ENCODE results near the gene CACNA2D3. TPM values are rescaled to one million over a fixed set of nuclear protein-coding genes. Genes with fewer than 3 reads are reported as not detected.
A peak's percentile ranks its signal among the peaks of the same experiment; 100 is the strongest.

The CACNA2D3 gene
- total and polyA plus RNA-seq, 4 donors: 14.1 to 34.5 (median 33.4) TPM

DNA sequence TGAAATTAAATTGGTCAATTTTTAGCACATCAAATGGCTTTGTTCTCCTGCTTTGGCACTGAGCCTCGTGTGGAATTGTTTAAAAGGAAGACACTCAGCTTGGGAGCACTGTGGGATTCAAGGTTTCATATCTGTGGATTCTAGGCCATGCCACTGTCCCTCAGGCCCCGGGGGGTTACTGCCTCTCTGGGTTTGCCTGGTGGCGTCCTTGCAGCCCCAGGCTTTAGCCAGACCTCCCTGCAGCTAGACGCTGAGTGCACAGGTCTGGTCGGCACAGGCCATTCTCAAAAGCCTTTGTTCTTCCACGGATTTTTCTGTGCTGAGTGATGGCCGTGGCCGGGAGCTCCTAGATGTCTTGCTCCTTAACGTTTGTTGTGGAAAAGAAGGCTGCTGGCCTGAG, 76.2 kb downstream of the CACNA2D3 start:
- 40% methylated on average over 5 of the region's 9 CpGs for WGBS (ENCODE audit: insufficient coverage)
- Histone ChIP-seq H3K4me1 (ENCODE audit: control insufficient read depth, insufficient read depth, low read length) (peaks cover 4% of the 10 kb centered on the region), H3K4me3 (ENCODE audit: low read depth, low read length) (no peak overlapping the region), H3K27ac (ENCODE audit: low read depth, low read length) (no peak overlapping the region), H3K36me3 (ENCODE audit: control insufficient read depth, insufficient read depth, low read length) (no peaks in the 10 kb centered on the region), H3K9me3 (ENCODE audit: control insufficient read depth, insufficient read depth, low read length) (no peaks in the 10 kb centered on the region), H3K27me3 (ENCODE audit: control insufficient read depth, insufficient read depth, low read length) (no peaks in the 10 kb centered on the region)
- DNase-seq (ENCODE audit: low read depth in 4 of 6, low spot score in 6 of 6): peak in 1 of 6 donors; percentile 26

- no peaks in the 10 kb centered on the region for H3K27me3 ChIP-seq (ENCODE audit: control insufficient read depth, insufficient read depth, low read length)
- H3K36me3 ChIP-seq (ENCODE audit: control insufficient read depth, insufficient read depth, low read length): no peaks in the 10 kb centered on the region
- no peaks in the 10 kb centered on the region for H3K9me3 ChIP-seq (ENCODE audit: control insufficient read depth, insufficient read depth, low read length)
- H3K4me3 ChIP-seq (ENCODE audit: low read depth, low read length): no peak overlapping the region
- no peak overlapping the region for H3K27ac ChIP-seq (ENCODE audit: low read depth, low read length)
- no peak for DNase-seq (ENCODE audit: low read depth in 4 of 6, low spot score in 6 of 6)
- WGBS (ENCODE audit: insufficient coverage): 71% methylated on average over 3 of the region's 5 CpGs
- peaks cover 4% of the 10 kb centered on the region for H3K4me1 ChIP-seq (ENCODE audit: control insufficient read depth, insufficient read depth, low read length)
These were observed 79.7 kb downstream of the CACNA2D3 start for GRCh38 chr3:54202054-54202453.

GRCh38 chr3:54202651-54203248, 80.4 kb downstream of the CACNA2D3 start:
- Histone ChIP-seq H3K4me3 (ENCODE audit: low read depth, low read length) (no peak overlapping the region), H3K27me3 (ENCODE audit: control insufficient read depth, insufficient read depth, low read length) (no peaks in the 10 kb centered on the region), H3K9me3 (ENCODE audit: control insufficient read depth, insufficient read depth, low read length) (no peaks in the 10 kb centered on the region), H3K36me3 (ENCODE audit: control insufficient read depth, insufficient read depth, low read length) (no peaks in the 10 kb centered on the region), H3K27ac (ENCODE audit: low read depth, low read length) (no peak overlapping the region), H3K4me1 (ENCODE audit: control insufficient read depth, insufficient read depth, low read length) (peaks cover 4% of the 10 kb centered on the region)
- 57% methylated on average over 5 of the region's 5 CpGs for WGBS (ENCODE audit: insufficient coverage)
- no peak for DNase-seq (ENCODE audit: low read depth in 4 of 6, low spot score in 6 of 6)

GRCh38 chr3:54206874-54207273, 84.5 kb downstream of the CACNA2D3 start:
- WGBS (ENCODE audit: insufficient coverage): no CpG with 5 or more reads among the region's 1 CpG
- H3K27ac ChIP-seq (ENCODE audit: low read depth, low read length): no peak overlapping the region
- H3K27me3 ChIP-seq (ENCODE audit: control insufficient read depth, insufficient read depth, low read length): no peaks in the 10 kb centered on the region
- H3K4me3 ChIP-seq (ENCODE audit: low read depth, low read length): no peak overlapping the region
- H3K4me1 ChIP-seq (ENCODE audit: control insufficient read depth, insufficient read depth, low read length): no peaks in the 10 kb centered on the region
- no peaks in the 10 kb centered on the region for H3K36me3 ChIP-seq (ENCODE audit: control insufficient read depth, insufficient read depth, low read length)
- DNase-seq (ENCODE audit: low read depth in 4 of 6, low spot score in 6 of 6): peak in 1 of 6 donors; percentile 22
- no peaks in the 10 kb centered on the region for H3K9me3 ChIP-seq (ENCODE audit: control insufficient read depth, insufficient read depth, low read length)

GRCh38 chr3:54211097-54211496, 88.7 kb downstream of the CACNA2D3 start:
- WGBS (ENCODE audit: insufficient coverage): no CpG with 5 or more reads among the region's 1 CpG
- Histone ChIP-seq H3K27me3 (ENCODE audit: control insufficient read depth, insufficient read depth, low read length) (no peaks in the 10 kb centered on the region), H3K9me3 (ENCODE audit: control insufficient read depth, insufficient read depth, low read length) (no peaks in the 10 kb centered on the region), H3K4me1 (ENCODE audit: control insufficient read depth, insufficient read depth, low read length) (no peaks in the 10 kb centered on the region), H3K36me3 (ENCODE audit: control insufficient read depth, insufficient read depth, low read length) (no peaks in the 10 kb centered on the region), H3K4me3 (ENCODE audit: low read depth, low read length) (no peak overlapping the region), H3K27ac (ENCODE audit: low read depth, low read length) (no peak overlapping the region)
- DNase-seq (ENCODE audit: low read depth in 4 of 6, low spot score in 6 of 6): peak in 2 of 6 donors; percentile 50 to 53

GRCh38 chr3:54212723-54213122, 90.4 kb downstream of the CACNA2D3 start:
- WGBS (ENCODE audit: insufficient coverage): no CpG with 5 or more reads among the region's 1 CpG

GRCh38 chr3:54213907-54214306, 91.6 kb downstream of the CACNA2D3 start:
- Histone ChIP-seq H3K27ac (ENCODE audit: low read depth, low read length) (no peak overlapping the region), H3K36me3 (ENCODE audit: control insufficient read depth, insufficient read depth, low read length) (no peaks in the 10 kb centered on the region), H3K9me3 (ENCODE audit: control insufficient read depth, insufficient read depth, low read length) (no peaks in the 10 kb centered on the region), H3K27me3 (ENCODE audit: control insufficient read depth, insufficient read depth, low read length) (no peaks in the 10 kb centered on the region), H3K4me1 (ENCODE audit: control insufficient read depth, insufficient read depth, low read length) (no peaks in the 10 kb centered on the region), H3K4me3 (ENCODE audit: low read depth, low read length) (no peak overlapping the region)
- DNase-seq (ENCODE audit: low read depth in 4 of 6, low spot score in 6 of 6): no peak
- 92% methylated on average over 1 of the region's 2 CpGs for WGBS (ENCODE audit: insufficient coverage)

More at GRCh38 chr3:54212723-54213122, 90.4 kb downstream of the CACNA2D3 start:
- Histone ChIP-seq H3K27me3 (ENCODE audit: control insufficient read depth, insufficient read depth, low read length) (no peaks in the 10 kb centered on the region), H3K4me3 (ENCODE audit: low read depth, low read length) (no peak overlapping the region), H3K27ac (ENCODE audit: low read depth, low read length) (no peak overlapping the region), H3K4me1 (ENCODE audit: control insufficient read depth, insufficient read depth, low read length) (no peaks in the 10 kb centered on the region), H3K36me3 (ENCODE audit: control insufficient read depth, insufficient read depth, low read length) (no peaks in the 10 kb centered on the region), H3K9me3 (ENCODE audit: control insufficient read depth, insufficient read depth, low read length) (no peaks in the 10 kb centered on the region)
- no peak for DNase-seq (ENCODE audit: low read depth in 4 of 6, low spot score in 6 of 6)

GRCh38 chr3:54214845-54215244, 92.5 kb downstream of the CACNA2D3 start:
- Histone ChIP-seq H3K36me3 (ENCODE audit: control insufficient read depth, insufficient read depth, low read length) (no peaks in the 10 kb centered on the region), H3K27me3 (ENCODE audit: control insufficient read depth, insufficient read depth, low read length) (no peaks in the 10 kb centered on the region), H3K9me3 (ENCODE audit: control insufficient read depth, insufficient read depth, low read length) (no peaks in the 10 kb centered on the region), H3K4me1 (ENCODE audit: control insufficient read depth, insufficient read depth, low read length) (no peaks in the 10 kb centered on the region), H3K4me3 (ENCODE audit: low read depth, low read length) (no peak overlapping the region), H3K27ac (ENCODE audit: low read depth, low read length) (no peak overlapping the region)
- no CpG with 5 or more reads among the region's 1 CpG for WGBS (ENCODE audit: insufficient coverage)
- no peak for DNase-seq (ENCODE audit: low read depth in 4 of 6, low spot score in 6 of 6)

DNA sequence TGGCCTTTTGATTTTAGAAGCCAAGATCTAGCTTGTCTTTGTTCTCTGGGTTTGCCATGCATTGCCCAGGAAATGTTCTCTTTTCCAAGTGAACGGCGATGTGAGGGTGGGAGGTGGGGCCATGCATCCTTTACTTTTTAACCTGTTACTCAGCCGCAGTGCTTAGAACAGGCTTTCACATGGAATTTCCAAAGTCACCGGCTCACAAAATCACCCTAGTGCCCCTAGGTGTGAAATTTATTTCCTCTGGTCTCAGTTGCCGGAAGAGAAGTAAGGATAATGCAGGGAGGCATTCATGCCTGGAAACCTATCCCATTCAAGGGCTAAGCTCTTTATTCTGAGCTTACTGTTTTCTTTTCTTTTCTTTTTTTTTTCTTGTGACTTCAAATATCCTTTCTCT, 93.2 kb downstream of the CACNA2D3 start:
- DNase-seq (ENCODE audit: low read depth in 4 of 6, low spot score in 6 of 6): no peak
- Histone ChIP-seq H3K36me3 (ENCODE audit: control insufficient read depth, insufficient read depth, low read length) (no peaks in the 10 kb centered on the region), H3K27ac (ENCODE audit: low read depth, low read length) (no peak overlapping the region), H3K9me3 (ENCODE audit: control insufficient read depth, insufficient read depth, low read length) (no peaks in the 10 kb centered on the region), H3K4me3 (ENCODE audit: low read depth, low read length) (no peak overlapping the region), H3K4me1 (ENCODE audit: control insufficient read depth, insufficient read depth, low read length) (no peaks in the 10 kb centered on the region), H3K27me3 (ENCODE audit: control insufficient read depth, insufficient read depth, low read length) (no peaks in the 10 kb centered on the region)
- WGBS (ENCODE audit: insufficient coverage): 100% methylated on average over 1 of the region's 5 CpGs

- Histone ChIP-seq H3K4me3 (ENCODE audit: low read depth, low read length) (no peak overlapping the region), H3K4me1 (ENCODE audit: control insufficient read depth, insufficient read depth, low read length) (no peaks in the 10 kb centered on the region), H3K9me3 (ENCODE audit: control insufficient read depth, insufficient read depth, low read length) (no peaks in the 10 kb centered on the region), H3K27me3 (ENCODE audit: control insufficient read depth, insufficient read depth, low read length) (no peaks in the 10 kb centered on the region), H3K36me3 (ENCODE audit: control insufficient read depth, insufficient read depth, low read length) (no peaks in the 10 kb centered on the region), H3K27ac (ENCODE audit: low read depth, low read length) (no peak overlapping the region)
- WGBS (ENCODE audit: insufficient coverage): 92% methylated on average over 4 of the region's 5 CpGs
- DNase-seq (ENCODE audit: low read depth in 4 of 6, low spot score in 6 of 6): no peak
These were observed 95.5 kb downstream of the CACNA2D3 start for GRCh38 chr3:54217828-54218227.
